IMR-90 (cell line): ENCODE results near the gene CDH15. TPM values are rescaled to one million over a fixed set of nuclear protein-coding genes. Genes with fewer than 3 reads are reported as not detected.

ENCODE experiments used
- ATAC-seq: fragments of 200-7000 bp; cut with Tn5 transposase; 2 replicates; pipeline ENCODE4 v1.9.1; 2020; ENCODE audit warnings: low read depth, mild to moderate bottlenecking, moderate library complexity
- BruUV-seq: library from RNA; stranded (reverse); fragments of 400-500 nt; replicated peaks from 2 replicates; lab custom pipeline; 2021; lab: Mats Ljungman, UMichigan
- CTCF ChIA-PET: fragments of 300-600 bp; formaldehyde crosslinking; extraction: SDS; loops from one replicate; lab custom pipeline; 2021; ENCODE audit warnings: antibody characterized with exemption; lab: Yijun Ruan, JAX
- POLR2A ChIA-PET: fragments of 300-600 bp; sonication (Branson Sonifier 250); formaldehyde crosslinking; loops from one replicate; lab custom pipeline; 2022; ENCODE audit warnings: antibody characterized with exemption; ENCODE audit not compliant: unreplicated experiment; lab: Charles Lee
- DNase-seq: peaks from one replicate; pipeline ENCODE4 v3.0.0; 2013
- H2AFZ ChIP-seq: replicated peaks from 2 replicates; pipeline ENCODE3; 2013; ENCODE audit warnings: low read length, mild to moderate bottlenecking; ENCODE audit not compliant: poor library complexity
- H2AK5ac ChIP-seq: 2 replicates; pipeline ENCODE4 v1.6.1; 2013; ENCODE audit warnings: low read depth, low read length, inconsistent platforms
- H2AK9ac ChIP-seq: replicated peaks from 2 replicates; pipeline ENCODE3; 2013; ENCODE audit warnings: mild to moderate bottlenecking, low read depth, low read length, moderate library complexity; ENCODE audit not compliant: poor library complexity
- H2BK120ac ChIP-seq: 2 replicates; pipeline ENCODE4 v1.6.1; 2013; ENCODE audit warnings: low read depth, low read length, inconsistent platforms
- H2BK15ac ChIP-seq: 3 replicates; pipeline ENCODE4 v1.6.1; 2013; ENCODE audit warnings: low read depth, low read length, inconsistent platforms
- H2BK20ac ChIP-seq: 2 replicates; pipeline ENCODE4 v1.6.1; 2013; ENCODE audit warnings: low read depth, mild to moderate bottlenecking, inconsistent platforms, low read length, moderate library complexity
- H2BK5ac ChIP-seq: 2 replicates; pipeline ENCODE4 v1.6.1; 2013; ENCODE audit warnings: mild to moderate bottlenecking, low read depth, low read length, inconsistent platforms; ENCODE audit not compliant: poor library complexity, severe bottlenecking
- H3K14ac ChIP-seq: replicated peaks from 2 replicates; pipeline ENCODE4 v1.6.1; 2013; ENCODE audit warnings: low read depth, low read length, inconsistent platforms
- H3K18ac ChIP-seq: 2 replicates; pipeline ENCODE4 v1.6.1; 2013; ENCODE audit warnings: low read depth, low read length, control low read depth
- H3K23ac ChIP-seq: 2 replicates; pipeline ENCODE4 v1.6.1; 2013; ENCODE audit warnings: low read depth, low read length, inconsistent platforms
- H3K27ac ChIP-seq: 2 replicates; pipeline ENCODE4 v1.5.1; 2013; ENCODE audit warnings: mild to moderate bottlenecking, control low read depth, low read length; ENCODE audit not compliant: insufficient read depth
- H3K27me3 ChIP-seq: 2 replicates; pipeline ENCODE4 v1.6.1; 2013; ENCODE audit warnings: low read length; ENCODE audit not compliant: control insufficient read depth, insufficient read depth
- H3K36me3 ChIP-seq: 2 replicates; pipeline ENCODE4 v1.6.1; 2013; ENCODE audit warnings: low read length, mixed read lengths; ENCODE audit not compliant: control insufficient read depth, insufficient read depth
- H3K4ac ChIP-seq: 2 replicates; pipeline ENCODE4 v1.6.1; 2013; ENCODE audit warnings: low read depth, low read length, inconsistent platforms
- H3K4me1 ChIP-seq: 2 replicates; pipeline ENCODE4 v1.6.1; 2013; ENCODE audit warnings: low read length, mixed read lengths; ENCODE audit not compliant: control insufficient read depth, insufficient read depth
- H3K4me2 ChIP-seq: 2 replicates; pipeline ENCODE4 v1.6.1; 2013; ENCODE audit warnings: low read depth, mild to moderate bottlenecking, control low read depth, low read length, moderate library complexity
- H3K4me3 ChIP-seq: 2 replicates; pipeline ENCODE4 v1.5.1; 2013; ENCODE audit warnings: low read depth, mild to moderate bottlenecking, control low read depth, low read length, moderate library complexity; ENCODE audit not compliant: insufficient read depth
- H3K56ac ChIP-seq: 2 replicates; pipeline ENCODE4 v1.6.1; 2013; ENCODE audit warnings: low read length, inconsistent platforms; ENCODE audit not compliant: insufficient read depth; ENCODE audit errors: extremely low read depth
- H3K79me1 ChIP-seq, 2 experiments: 2 replicates each; pipeline ENCODE4 v1.6.1; 2013; ENCODE audit warnings: low read length in 2 of 2, inconsistent platforms in 1 of 2, low read depth in 1 of 2
- H3K9ac ChIP-seq: 2 replicates; pipeline ENCODE4 v1.6.1; 2013; ENCODE audit warnings: low read depth, low read length, control low read depth
- H3K9me1 ChIP-seq: 2 replicates; pipeline ENCODE4 v1.6.1; 2013; ENCODE audit warnings: low read length, inconsistent platforms; ENCODE audit not compliant: insufficient read depth
- H3K9me3 ChIP-seq: 2 replicates; pipeline ENCODE4 v1.6.1; 2013; ENCODE audit warnings: low read length; ENCODE audit not compliant: control insufficient read depth, insufficient read depth
- H4K20me1 ChIP-seq: 2 replicates; pipeline ENCODE4 v1.6.1; 2013; ENCODE audit warnings: low read length, inconsistent platforms; ENCODE audit not compliant: insufficient read depth
- H4K5ac ChIP-seq: 2 replicates; pipeline ENCODE4 v1.6.1; 2013; ENCODE audit warnings: mild to moderate bottlenecking, low read depth, low read length, control low read depth
- H4K8ac ChIP-seq, 2 experiments: 2 replicates each; pipeline ENCODE4 v1.6.1; 2013; ENCODE audit warnings: low read depth in 2 of 2, low read length in 2 of 2, control low read depth in 1 of 2, inconsistent platforms in 1 of 2
- H4K91ac ChIP-seq: 2 replicates; pipeline ENCODE4 v1.6.1; 2013; ENCODE audit warnings: low read depth, low read length, inconsistent platforms; ENCODE audit not compliant: insufficient read depth
- BHLHE40 ChIP-seq: fragments of 150-350 bp; IDR thresholded peaks from 2 replicates; pipeline ENCODE4 v1.6.1; 2016; ENCODE audit warnings: mild to moderate bottlenecking, low read depth, low read length
- NFE2L2 ChIP-seq: fragments of 150-350 bp; IDR thresholded peaks from 2 replicates; pipeline ENCODE4 v1.6.1; 2016; ENCODE audit warnings: low read depth, mild to moderate bottlenecking, low read length
- RCOR1 ChIP-seq: IDR thresholded peaks from 2 replicates; pipeline ENCODE4 v1.6.1; 2012; ENCODE audit warnings: mild to moderate bottlenecking, low read length, improper control_type of control experiment; ENCODE audit not compliant: insufficient replicate concordance
- RFX5 ChIP-seq: IDR thresholded peaks from 2 replicates; pipeline ENCODE4 v1.8.0; 2012; ENCODE audit warnings: low read depth, mild to moderate bottlenecking, low read length, moderate library complexity
- WGBS, 2 experiments: methylation state at CpG; one replicate each; pipeline versions ENCODE4 v1.1.5 to v1.1.7; 2013; ENCODE audit warnings: missing lambda C conversion rate in 2 of 2; ENCODE audit not compliant: insufficient read length in 1 of 2; ENCODE audit errors: extremely low coverage in 2 of 2; 5-methylcytosine and 5-hydroxymethylcytosine counted together
- dilution Hi-C: fragments of 300-500 bp; cut with HindIII; formaldehyde crosslinking; loops from one replicate; pipeline ENCODE4 v1.14.3; 2018; ENCODE audit warnings: low sequenced_read_pairs; ENCODE audit not compliant: unreplicated experiment
- in situ Hi-C: fragments of 300-500 bp; cut with MboI; formaldehyde crosslinking; loops from 3 replicates; pipeline ENCODE4 v1.14.3; 2019; ENCODE audit warnings: low sequenced_read_pairs, inconsistent platforms, mixed read lengths
- intact Hi-C: fragments of 100-400 bp; cut with micrococcal nuclease; formaldehyde crosslinking; loops from 2 replicates; pipeline ENCODE4 v1.10.0; 2022
- polyA plus RNA-seq, 3 experiments: library from polyadenylated mRNA; depleted of rRNA; stranded (reverse); fragments of >200 nt; gene quantifications; 2 replicates each; pipeline ENCODE4 v1.2.3, GENCODE V29; 2012; ENCODE audit warnings: low replicate concordance in 1 of 3
- total RNA-seq: library from RNA; depleted of rRNA; stranded (reverse); fragments of >200 nt; gene quantifications from 2 replicates; pipeline ENCODE4 v1.2.3, GENCODE V29; 2012
- TF ChIP-seq, protein P1 (sequence below): fragments of 150-350 bp; IDR thresholded peaks from 2 replicates; pipeline ENCODE4 v1.6.1; 2016; ENCODE audit warnings: low read depth, mild to moderate bottlenecking, low read length, moderate library complexity, borderline replicate concordance

The CDH15 gene
- total and polyA plus RNA-seq, 2 of the 4 experiments (the other 2 are of a cell fraction), result 0.18 to 0.62 TPM

- no peak overlapping the region for H3K4ac ChIP-seq
- no peaks in the 10 kb centered on the region for H3K9me3 ChIP-seq
- BruUV-seq, result no TSS peak
- WGBS, 2 experiments, result 75% methylated on average over 4 of the region's 13 CpGs; no CpG with 5 or more reads in 1 of the 2 experiments
- H3K36me3 ChIP-seq, result no peaks in the 10 kb centered on the region
- H2AFZ ChIP-seq, result peak overlapping the region; percentile 51
- H3K27ac ChIP-seq, result no peak overlapping the region
- intact Hi-C loops (no loop called here), in situ Hi-C loops (no loop called here), dilution Hi-C loops (no loop called here)
- ChIA-PET CTCF (no interaction called here), POLR2A (no interaction called here)
- no peak overlapping the region for H3K4me3 ChIP-seq
- H2AK9ac ChIP-seq, result no peak overlapping the region
- H2AK5ac ChIP-seq, result no peak overlapping the region
- TF ChIP-seq NFE2L2 (no peak), RCOR1 (no peak), RFX5 (no peak), BHLHE40 (no peak)
- TF ChIP-seq, protein P1, sequence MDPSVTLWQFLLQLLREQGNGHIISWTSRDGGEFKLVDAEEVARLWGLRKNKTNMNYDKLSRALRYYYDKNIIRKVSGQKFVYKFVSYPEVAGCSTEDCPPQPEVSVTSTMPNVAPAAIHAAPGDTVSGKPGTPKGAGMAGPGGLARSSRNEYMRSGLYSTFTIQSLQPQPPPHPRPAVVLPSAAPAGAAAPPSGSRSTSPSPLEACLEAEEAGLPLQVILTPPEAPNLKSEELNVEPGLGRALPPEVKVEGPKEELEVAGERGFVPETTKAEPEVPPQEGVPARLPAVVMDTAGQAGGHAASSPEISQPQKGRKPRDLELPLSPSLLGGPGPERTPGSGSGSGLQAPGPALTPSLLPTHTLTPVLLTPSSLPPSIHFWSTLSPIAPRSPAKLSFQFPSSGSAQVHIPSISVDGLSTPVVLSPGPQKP, result no peak
- no peak overlapping the region for H3K23ac ChIP-seq
- no peak overlapping the region for H2BK120ac ChIP-seq
- H3K14ac ChIP-seq, result no peak overlapping the region
- no peak overlapping the region for H4K8ac ChIP-seq
- no peaks in the 10 kb centered on the region for H3K79me1 ChIP-seq
- no peaks in the 10 kb centered on the region for H3K4me1 ChIP-seq
- no peaks in the 10 kb centered on the region for H3K9me1 ChIP-seq
- ATAC-seq (no peak), DNase-seq (no peak)
- H3K18ac ChIP-seq, result no peak overlapping the region
- peaks cover 31% of the 10 kb centered on the region for H3K27me3 ChIP-seq
- H2BK15ac ChIP-seq, result no peak overlapping the region
- no peak overlapping the region for H4K91ac ChIP-seq
- no peak overlapping the region for H2BK20ac ChIP-seq
- no peak overlapping the region for H3K56ac ChIP-seq
- no peak overlapping the region for H3K4me2 ChIP-seq
- no peak overlapping the region for H2BK5ac ChIP-seq
- no peak overlapping the region for H4K5ac ChIP-seq
- H4K20me1 ChIP-seq, result no peaks in the 10 kb centered on the region; the same call in 1 of the 2 replicates
- H3K9ac ChIP-seq, result no peak overlapping the region
Observed at GRCh38 chr16:89183463-89183862, 11.9 kb downstream of the CDH15 start.
